Endothelial cell of umbilical vein (primary cell): Measurements from ENCODE around the gene EPS15. TPM values are rescaled to one million over a fixed set of nuclear protein-coding genes. Genes with fewer than 3 reads are reported as not detected.

ENCODE experiments used
- BruUV-seq: library from RNA; stranded (reverse); fragments of 400-500 nt; replicated peaks from 2 replicates; lab custom pipeline; 2021; lab: Mats Ljungman, UMichigan
- CTCF ChIA-PET: fragments of 300-600, 350-600 bp; sonication (Branson Sonifier 250); formaldehyde crosslinking; loops from one replicate; lab custom pipeline; 2021; ENCODE audit warnings: antibody characterized with exemption, inconsistent platforms; lab: Charles Lee
- POLR2A ChIA-PET: fragments of 300-600, 350-600 bp; sonication (Branson Sonifier 250); formaldehyde crosslinking; loops from one replicate; lab custom pipeline; 2021; ENCODE audit warnings: antibody characterized with exemption, inconsistent platforms; lab: Charles Lee
- DNase-seq: peaks from one replicate; pipeline ENCODE4 v3.0.0-alpha.2; 2011; ENCODE audit warnings: low read depth, low spot score
- FAIRE-seq: peaks from 2 replicates; lab custom pipeline; 2011; peaks lifted over from hg19 to GRCh38; lab: Jason Lieb, UNC
- H2AFZ ChIP-seq: 2 replicates; pipeline ENCODE4 v1.6.0; 2012; ENCODE audit warnings: low read depth, low read length, control low read depth, inconsistent platforms
- H3K27ac ChIP-seq: 2 replicates; pipeline ENCODE4 v1.5.1; 2011; ENCODE audit warnings: low read depth, mild to moderate bottlenecking, control low read depth, low read length, moderate library complexity; ENCODE audit not compliant: insufficient read depth
- H3K27me3 ChIP-seq, 2 experiments: 2 replicates each; pipeline versions ENCODE4 v1.6.0 to v1.6.1; 2011; ENCODE audit warnings: low read length in 2 of 2, mixed read lengths in 1 of 2; ENCODE audit not compliant: control insufficient read depth in 2 of 2, insufficient read depth in 2 of 2
- H3K36me3 ChIP-seq, 2 experiments: 2 replicates in 1 of 2; 3 replicates in 1 of 2; pipeline ENCODE4 v1.5.1; 2011; ENCODE audit warnings: low read length in 2 of 2, mild to moderate bottlenecking in 1 of 2, moderate library complexity in 1 of 2; ENCODE audit not compliant: control insufficient read depth in 2 of 2, insufficient read depth in 2 of 2; ENCODE audit errors: extremely low read depth in 1 of 2
- H3K4me1 ChIP-seq: 3 replicates; pipeline ENCODE4 v1.5.1; 2011; ENCODE audit warnings: mild to moderate bottlenecking, low read length; ENCODE audit not compliant: control insufficient read depth, insufficient read depth; ENCODE audit errors: extremely low read depth
- H3K4me2 ChIP-seq: 2 replicates; pipeline ENCODE4 v1.6.1; 2011; ENCODE audit warnings: low read length, control low read depth, mixed read lengths; ENCODE audit not compliant: insufficient read depth
- H3K4me3 ChIP-seq, 3 experiments: fragments of 200-600 bp in 1 of 3; sonication (generic), shearing (Covaris generic) in 1 of 3; replicated peaks in 1 of 3; 2 replicates each; pipeline ENCODE4 v1.5.1; 2011 to 2016; ENCODE audit warnings: control low read depth in 3 of 3, low read length in 3 of 3, mild to moderate bottlenecking in 2 of 3, inconsistent platforms in 1 of 3, low read depth in 1 of 3, moderate library complexity in 1 of 3; ENCODE audit not compliant: insufficient read depth in 1 of 3
- H3K79me2 ChIP-seq: 2 replicates; pipeline ENCODE4 v1.6.0; 2012; ENCODE audit warnings: low read length, inconsistent platforms; ENCODE audit not compliant: control insufficient read depth, insufficient read depth
- H3K9ac ChIP-seq: replicated peaks from 2 replicates; pipeline ENCODE3; 2011; ENCODE audit warnings: low read length, control low read depth; ENCODE audit not compliant: insufficient read depth; ENCODE audit errors: extremely low read depth
- H3K9me1 ChIP-seq: replicated peaks from 3 replicates; pipeline ENCODE4 v1.6.0; 2011; ENCODE audit warnings: mild to moderate bottlenecking, low read length; ENCODE audit not compliant: control insufficient read depth, insufficient read depth; ENCODE audit errors: extremely low read depth
- H3K9me3 ChIP-seq: replicated peaks from 2 replicates; pipeline ENCODE4 v1.5.1; 2012; ENCODE audit warnings: low read length, inconsistent platforms; ENCODE audit not compliant: control insufficient read depth, insufficient read depth
- H4K20me1 ChIP-seq: replicated peaks from 2 replicates; pipeline ENCODE3; 2011; ENCODE audit warnings: mild to moderate bottlenecking, low read length; ENCODE audit not compliant: control insufficient read depth, insufficient read depth; ENCODE audit errors: extremely low read depth
- EZH2 ChIP-seq: IDR thresholded peaks from 2 replicates; pipeline ENCODE4 v1.6.1; 2012; ENCODE audit warnings: borderline replicate concordance, low read depth, mild to moderate bottlenecking, moderate library complexity, low read length, inconsistent platforms; ENCODE audit not compliant: severe bottlenecking
- FOS ChIP-seq: IDR thresholded peaks from 2 replicates; pipeline ENCODE4 v1.6.1; 2011; ENCODE audit warnings: mild to moderate bottlenecking, low read length, moderate library complexity, borderline replicate concordance; ENCODE audit not compliant: insufficient read depth
- GATA2 ChIP-seq: IDR thresholded peaks from 2 replicates; pipeline ENCODE4 v1.7.0; 2011; ENCODE audit warnings: low read depth, mild to moderate bottlenecking, moderate library complexity, mixed read lengths, low read length; ENCODE audit not compliant: insufficient read length, insufficient read depth
- JUN ChIP-seq: IDR thresholded peaks from 2 replicates; pipeline ENCODE4 v1.6.1; 2011; ENCODE audit warnings: borderline replicate concordance, low read depth; ENCODE audit not compliant: insufficient read length, insufficient read depth
- MYC ChIP-seq: IDR thresholded peaks from one replicate; pipeline ENCODE4 v1.6.1; 2011; ENCODE audit warnings: mild to moderate bottlenecking, low read depth, low read length
- POLR2A ChIP-seq: IDR thresholded peaks from 2 replicates; pipeline ENCODE4 v1.6.1; 2012; ENCODE audit warnings: low read depth, mild to moderate bottlenecking, control low read depth, low read length
- POLR2AphosphoS5 ChIP-seq: IDR thresholded peaks from 2 replicates; pipeline ENCODE4 v1.6.1; 2012; ENCODE audit warnings: low read depth, mild to moderate bottlenecking, control low read depth, low read length, moderate library complexity; ENCODE audit not compliant: insufficient read depth
- dilution Hi-C: fragments of 300-500 bp; cut with MboI; formaldehyde crosslinking; loops from one replicate; pipeline ENCODE4 v1.15.0; 2019; ENCODE audit warnings: low sequenced_read_pairs; ENCODE audit not compliant: extremely low pct_ligation_motif_present
- intact Hi-C: fragments of 100-400 bp; cut with micrococcal nuclease; formaldehyde crosslinking; loops from one replicate; pipeline ENCODE4 v1.10.0; 2022
- polyA plus RNA-seq, 4 experiments: library from polyadenylated mRNA; depleted of rRNA in 3 of 4; stranded (reverse) in 3 of 4; unstranded in 1 of 4; fragments of >200 nt; gene quantifications; 2 replicates each; pipeline versions ENCODE4 v1.2.1 to v1.2.3, GENCODE V29; 2011 to 2012; ENCODE audit warnings: missing spikeins in 1 of 4
- total RNA-seq: library from RNA; stranded (reverse); gene quantifications from 2 replicates; pipeline ENCODE4 v1.2.3, GENCODE V29; 2021
- TF ChIP-seq, protein P1 (sequence below), 2 donors: IDR thresholded peaks; 1 replicate in 1 of 2; 2 replicates in 1 of 2; pipeline ENCODE4 v1.5.1; 2011; ENCODE audit warnings: low read length in 2 of 2, mild to moderate bottlenecking in 2 of 2, moderate library complexity in 2 of 2, control low read depth in 1 of 2, inconsistent platforms in 1 of 2, low read depth in 1 of 2; ENCODE audit not compliant: insufficient read depth in 1 of 2; ENCODE audit errors: extremely low read depth in 1 of 2
- TF ChIP-seq, protein P2 (sequence below): IDR thresholded peaks from 2 replicates; pipeline ENCODE4 v1.6.1; 2011; ENCODE audit not compliant: insufficient read depth, insufficient read length

The EPS15 gene
- total and polyA plus RNA-seq, 2 donors (not counting 3 experiments of a cell fraction or from before 2014, with no cell fraction given): 15.4 to 44.8 TPM

DNA sequence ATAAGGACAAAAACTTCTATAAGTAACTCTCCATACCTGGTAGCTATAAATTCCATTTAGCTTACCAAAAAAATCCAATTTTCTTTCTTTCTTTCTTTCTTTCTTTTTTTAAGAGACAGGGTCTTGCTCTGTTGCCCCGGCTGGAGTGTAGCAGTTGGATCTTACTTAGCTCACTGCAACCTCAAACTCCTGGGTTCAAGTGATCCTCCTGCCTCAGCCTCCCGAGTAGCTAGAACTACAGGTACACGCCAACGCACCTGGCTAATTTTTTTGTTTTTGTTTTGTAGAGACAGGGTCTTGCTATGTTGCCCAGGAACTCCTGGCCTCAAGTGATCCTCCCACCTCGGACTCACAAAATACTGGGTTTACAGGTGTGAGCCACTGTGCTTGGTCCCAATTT is 75.5 kb downstream of the EPS15 start:
- Histone ChIP-seq H4K20me1 (no peaks in the 10 kb centered on the region), H3K79me2 (no peaks in the 10 kb centered on the region), H3K9ac (no peak overlapping the region), H3K4me2 (no peak overlapping the region), H3K9me1 (no peaks in the 10 kb centered on the region), H3K27me3 (no peaks in the 10 kb centered on the region), H3K9me3 (no peaks in the 10 kb centered on the region), H3K4me3 (no peak overlapping the region), H3K27ac (no peak overlapping the region), H3K36me3 (peaks cover 0 to 9% of the 10 kb centered on the region in 2 experiments), H2AFZ (no peak overlapping the region), H3K4me1 (no peaks in the 10 kb centered on the region)
- ChIA-PET POLR2A (no interaction called here), CTCF (interaction anchor here (0.6 to 3.6 kb wide), 6 partner anchors 10 to 164 kb away, joined by 3 to 10 read pairs (median 4); no protein-coding TSS in a partner anchor)
- no peak for DNase-seq
- dilution Hi-C loops: no loop called here
- BruUV-seq: no TSS peak
- intact Hi-C loops: no loop called here
- TF ChIP-seq, protein P1, sequence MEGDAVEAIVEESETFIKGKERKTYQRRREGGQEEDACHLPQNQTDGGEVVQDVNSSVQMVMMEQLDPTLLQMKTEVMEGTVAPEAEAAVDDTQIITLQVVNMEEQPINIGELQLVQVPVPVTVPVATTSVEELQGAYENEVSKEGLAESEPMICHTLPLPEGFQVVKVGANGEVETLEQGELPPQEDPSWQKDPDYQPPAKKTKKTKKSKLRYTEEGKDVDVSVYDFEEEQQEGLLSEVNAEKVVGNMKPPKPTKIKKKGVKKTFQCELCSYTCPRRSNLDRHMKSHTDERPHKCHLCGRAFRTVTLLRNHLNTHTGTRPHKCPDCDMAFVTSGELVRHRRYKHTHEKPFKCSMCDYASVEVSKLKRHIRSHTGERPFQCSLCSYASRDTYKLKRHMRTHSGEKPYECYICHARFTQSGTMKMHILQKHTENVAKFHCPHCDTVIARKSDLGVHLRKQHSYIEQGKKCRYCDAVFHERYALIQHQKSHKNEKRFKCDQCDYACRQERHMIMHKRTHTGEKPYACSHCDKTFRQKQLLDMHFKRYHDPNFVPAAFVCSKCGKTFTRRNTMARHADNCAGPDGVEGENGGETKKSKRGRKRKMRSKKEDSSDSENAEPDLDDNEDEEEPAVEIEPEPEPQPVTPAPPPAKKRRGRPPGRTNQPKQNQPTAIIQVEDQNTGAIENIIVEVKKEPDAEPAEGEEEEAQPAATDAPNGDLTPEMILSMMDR (IDR thresholded peaks at IDR 0.05; ENCODE audit: extremely low read depth in 1 of 2, insufficient read depth in 1 of 2, low read depth in 1 of 2, low read length in 2 of 2): no peak
- TF ChIP-seq, protein P2, sequence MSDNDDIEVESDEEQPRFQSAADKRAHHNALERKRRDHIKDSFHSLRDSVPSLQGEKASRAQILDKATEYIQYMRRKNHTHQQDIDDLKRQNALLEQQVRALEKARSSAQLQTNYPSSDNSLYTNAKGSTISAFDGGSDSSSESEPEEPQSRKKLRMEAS: no peak
- TF ChIP-seq JUN (no peak), GATA2 (no peak), POLR2AphosphoS5 (no peak), EZH2 (no peak), MYC (no peak), FOS (no peak), POLR2A (no peak)
- no peak for FAIRE-seq
